Smooth muscle cell (in vitro differentiated cells): ENCODE measurements around the gene LRMDA. TPM values are rescaled to one million over a fixed set of nuclear protein-coding genes. Genes with fewer than 3 reads are reported as not detected.

Source experiments
- DNase-seq: peaks from one replicate; lab custom pipeline; 2025; ENCODE audit not compliant: unreplicated experiment; lab: John Stamatoyannopoulos, UW
- H2AFZ ChIP-seq: fragments of 200-600 bp; sonication (generic); 2 replicates; pipeline ENCODE4 v1.6.0; 2016; ENCODE audit warnings: antibody characterized with exemption, low read depth, mild to moderate bottlenecking
- H3F3A ChIP-seq: fragments of 200-600 bp; sonication (generic); 2 replicates; pipeline ENCODE4 v1.6.0; 2017; ENCODE audit warnings: antibody characterized with exemption, low read depth
- H3K27ac ChIP-seq: fragments of 200-600 bp; sonication (generic); 2 replicates; pipeline ENCODE4 v1.5.1; 2016; ENCODE audit warnings: low read depth, mild to moderate bottlenecking
- H3K27me3 ChIP-seq: fragments of 200-600 bp; sonication (generic); 2 replicates; pipeline ENCODE4 v1.6.1; 2016; ENCODE audit warnings: low read depth, mild to moderate bottlenecking
- H3K36me3 ChIP-seq: fragments of 200-600 bp; sonication (generic); 2 replicates; pipeline ENCODE4 v1.5.1; 2016; ENCODE audit warnings: low read depth
- H3K4me1 ChIP-seq: fragments of 200-600 bp; sonication (generic); 2 replicates; pipeline ENCODE4 v1.5.1; 2016; ENCODE audit warnings: low read depth
- H3K4me2 ChIP-seq: fragments of 200-600 bp; sonication (generic); 2 replicates; pipeline ENCODE4 v1.6.0; 2016; ENCODE audit warnings: mild to moderate bottlenecking
- H3K4me3 ChIP-seq: fragments of 200-600 bp; sonication (generic); 2 replicates; pipeline ENCODE4 v1.5.1; 2016; ENCODE audit warnings: mild to moderate bottlenecking
- H3K79me2 ChIP-seq: fragments of 200-600 bp; sonication (generic); 2 replicates; pipeline ENCODE4 v1.6.0; 2016; ENCODE audit warnings: low read depth, mild to moderate bottlenecking
- H3K9ac ChIP-seq: fragments of 200-600 bp; sonication (generic); 2 replicates; pipeline ENCODE4 v1.6.0; 2016; ENCODE audit warnings: low read depth
- H3K9me3 ChIP-seq: fragments of 200-600 bp; sonication (generic); replicated peaks from 2 replicates; pipeline ENCODE4 v1.5.1; 2016; ENCODE audit warnings: low read depth
- H4K20me1 ChIP-seq: fragments of 200-600 bp; sonication (generic); 2 replicates; pipeline ENCODE4 v1.6.0; 2016; ENCODE audit warnings: low read depth
- WGBS: methylation state at CpG from one replicate; pipeline ENCODE4 v1.1.7; 2016; ENCODE audit warnings: low lambda C conversion rate; 5-methylcytosine and 5-hydroxymethylcytosine counted together
- polyA plus RNA-seq: library from polyadenylated mRNA; unstranded; fragments of >200 nt; fragmentation: Nextera tagmentation; extraction: Ambion mirVana; gene quantifications from 2 replicates; pipeline ENCODE4 v1.2.1, GENCODE V29; 2016
- total RNA-seq: library from RNA; depleted of rRNA; stranded (reverse); fragments of >200 nt; gene quantifications from 2 replicates; pipeline ENCODE4 v1.2.3, GENCODE V29; 2014
- TF ChIP-seq, protein P1 (sequence below): fragments of 200-600 bp; sonication (generic); IDR thresholded peaks from 2 replicates; pipeline ENCODE4 v1.5.1; 2017; ENCODE audit warnings: borderline replicate concordance, mild to moderate bottlenecking, antibody characterized with exemption; ENCODE audit not compliant: insufficient read depth, poor library complexity, severe bottlenecking

LRMDA gene
- total and polyA plus RNA-seq, 2 experiments from 2014 or later: 1.5 to 1.6 TPM

- H3K36me3 ChIP-seq: no peaks in the 10 kb centered on the region
- peak overlapping the region; percentile 43 for H3K27ac ChIP-seq
- H4K20me1 ChIP-seq: peaks cover 30% of the 10 kb centered on the region
- no peak for DNase-seq
- peaks cover 55% of the 10 kb centered on the region for H3K79me2 ChIP-seq
- 11% methylated on average over 19 of the region's 19 CpGs for WGBS
- TF ChIP-seq, protein P1, sequence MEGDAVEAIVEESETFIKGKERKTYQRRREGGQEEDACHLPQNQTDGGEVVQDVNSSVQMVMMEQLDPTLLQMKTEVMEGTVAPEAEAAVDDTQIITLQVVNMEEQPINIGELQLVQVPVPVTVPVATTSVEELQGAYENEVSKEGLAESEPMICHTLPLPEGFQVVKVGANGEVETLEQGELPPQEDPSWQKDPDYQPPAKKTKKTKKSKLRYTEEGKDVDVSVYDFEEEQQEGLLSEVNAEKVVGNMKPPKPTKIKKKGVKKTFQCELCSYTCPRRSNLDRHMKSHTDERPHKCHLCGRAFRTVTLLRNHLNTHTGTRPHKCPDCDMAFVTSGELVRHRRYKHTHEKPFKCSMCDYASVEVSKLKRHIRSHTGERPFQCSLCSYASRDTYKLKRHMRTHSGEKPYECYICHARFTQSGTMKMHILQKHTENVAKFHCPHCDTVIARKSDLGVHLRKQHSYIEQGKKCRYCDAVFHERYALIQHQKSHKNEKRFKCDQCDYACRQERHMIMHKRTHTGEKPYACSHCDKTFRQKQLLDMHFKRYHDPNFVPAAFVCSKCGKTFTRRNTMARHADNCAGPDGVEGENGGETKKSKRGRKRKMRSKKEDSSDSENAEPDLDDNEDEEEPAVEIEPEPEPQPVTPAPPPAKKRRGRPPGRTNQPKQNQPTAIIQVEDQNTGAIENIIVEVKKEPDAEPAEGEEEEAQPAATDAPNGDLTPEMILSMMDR: no peak
- peaks cover 2% of the 10 kb centered on the region for H3F3A ChIP-seq
- peak overlapping the region; percentile 57 for H3K9ac ChIP-seq
- no peaks in the 10 kb centered on the region for H3K27me3 ChIP-seq
- H2AFZ ChIP-seq: peak overlapping the region; percentile 81
- peak overlapping the region; percentile 97 for H3K4me2 ChIP-seq
- no peaks in the 10 kb centered on the region for H3K9me3 ChIP-seq
- peak overlapping the region; percentile 95 for H3K4me3 ChIP-seq
- peaks cover 11% of the 10 kb centered on the region for H3K4me1 ChIP-seq
These were observed 33.8 kb upstream of the LRMDA start for GRCh38 chr10:75397496-75398199.

DNA sequence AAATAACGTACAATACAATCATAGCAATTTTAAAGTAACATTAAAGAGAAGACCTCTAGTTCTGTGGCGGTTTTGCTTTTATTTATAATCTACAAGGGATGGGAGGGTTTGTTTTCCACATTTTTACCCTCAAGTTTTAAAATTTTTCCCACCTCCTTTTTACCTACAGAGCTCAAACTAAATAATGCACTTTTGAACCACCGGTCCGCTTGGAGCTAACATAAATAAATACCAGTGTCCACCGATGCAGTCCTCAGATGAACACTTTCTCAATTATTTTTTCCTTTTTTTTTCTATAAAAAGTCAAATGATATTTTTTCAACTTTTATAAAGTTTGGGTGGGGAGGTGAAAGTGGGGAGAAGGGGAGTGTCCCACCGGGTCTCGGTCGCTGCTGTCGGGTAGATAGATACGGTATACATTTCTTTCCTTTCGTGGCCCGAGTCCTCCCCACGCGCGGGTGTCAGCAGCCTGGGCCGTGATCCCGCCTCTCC lies 33.2 kb upstream of the LRMDA start:
- peak overlapping the region; percentile 43 for H3K27ac ChIP-seq
- peak overlapping the region; percentile 97 for H3K4me2 ChIP-seq
- TF ChIP-seq, protein P1: no peak
- H3K4me3 ChIP-seq: peak overlapping the region; percentile 95
- no peak for DNase-seq
- no peaks in the 10 kb centered on the region for H3K36me3 ChIP-seq
- H2AFZ ChIP-seq: no peak overlapping the region
- H3K79me2 ChIP-seq: peaks cover 55% of the 10 kb centered on the region
- H3K4me1 ChIP-seq: peaks cover 11% of the 10 kb centered on the region
- H3K27me3 ChIP-seq: no peaks in the 10 kb centered on the region
- peak overlapping the region; percentile 57 for H3K9ac ChIP-seq
- no peaks in the 10 kb centered on the region for H3K9me3 ChIP-seq
- 5% methylated on average over 16 of the region's 17 CpGs for WGBS
- H4K20me1 ChIP-seq: peaks cover 30% of the 10 kb centered on the region
- peaks cover 3% of the 10 kb centered on the region for H3F3A ChIP-seq

DNA sequence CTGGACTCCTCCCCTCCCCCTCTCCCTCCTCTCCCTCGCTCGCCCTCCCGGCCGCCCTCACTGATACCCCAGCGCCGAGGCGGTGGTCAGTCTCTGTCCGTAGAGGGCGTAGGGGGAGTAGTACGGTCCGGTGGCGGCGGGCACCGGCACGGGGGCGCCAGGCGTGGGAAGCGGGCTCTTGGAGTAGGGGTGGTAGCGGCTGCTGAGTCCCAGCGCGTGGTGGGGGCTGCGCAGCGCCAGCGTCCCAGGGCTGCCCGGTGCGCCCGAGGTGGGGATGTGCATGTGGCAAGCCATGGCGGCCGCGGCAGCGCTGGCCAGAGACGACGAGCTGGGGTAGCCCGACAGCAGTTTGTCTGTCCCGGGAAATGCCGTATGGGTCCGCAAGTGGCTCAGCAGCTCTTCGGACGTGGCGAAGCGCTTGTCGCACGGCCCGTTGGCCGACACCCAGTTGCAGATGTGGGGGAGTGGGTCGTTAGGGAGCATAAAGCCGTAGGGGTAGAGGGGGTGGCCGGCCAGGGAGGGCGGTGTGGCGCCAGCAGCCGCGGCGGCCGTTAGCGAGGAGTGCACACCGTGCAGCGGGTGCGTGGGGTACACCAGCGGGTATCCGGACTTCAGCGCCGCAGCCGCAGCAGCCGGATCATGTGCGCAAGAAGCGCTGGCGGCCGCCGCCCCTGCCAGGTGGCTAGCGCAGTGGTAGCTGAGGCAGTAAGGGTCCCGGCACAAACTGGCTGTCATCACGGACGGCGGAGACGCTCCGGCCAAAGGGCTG lies 32.5 kb upstream of the LRMDA start:
- Histone ChIP-seq H3K4me1 (peaks cover 11% of the 10 kb centered on the region), H3K4me2 (peak overlapping the region; percentile 97), H3K9ac (peak overlapping the region; percentile 57), H3K36me3 (no peaks in the 10 kb centered on the region), H3K9me3 (no peaks in the 10 kb centered on the region), H3K4me3 (peak overlapping the region; percentile 95), H3K79me2 (peaks cover 55% of the 10 kb centered on the region), H3F3A (peaks cover 3% of the 10 kb centered on the region), H2AFZ (no peak overlapping the region), H4K20me1 (peaks cover 30% of the 10 kb centered on the region), H3K27ac (peak overlapping the region; percentile 43), H3K27me3 (no peaks in the 10 kb centered on the region)
- TF ChIP-seq, protein P1: no peak
- WGBS: 2% methylated on average over 41 of the region's 76 CpGs
- DNase-seq: no peak
